Liver (tissue), 9 donors: ENCODE measurements around the gene PFKFB4. TPM values are rescaled to one million over a fixed set of nuclear protein-coding genes. Genes with fewer than 3 reads are reported as not detected.

Experiments used
- DNase-seq: peaks from one replicate; pipeline ENCODE4 v3.0.0-alpha.2; 2017; ENCODE audit warnings: low spot score
- H3K27ac ChIP-seq, 2 donors: one replicate each; pipeline ENCODE4 v1.7.0; 2013; ENCODE audit warnings: inconsistent platforms in 2 of 2, low read length in 2 of 2, control low read depth in 1 of 2, low read depth in 1 of 2, mild to moderate bottlenecking in 1 of 2
- H3K27me3 ChIP-seq, 4 donors: one replicate each; pipeline versions ENCODE4 v1.6.1 to v1.7.0; 2013; ENCODE audit warnings: low read length in 3 of 4, inconsistent platforms in 1 of 4, mild to moderate bottlenecking in 1 of 4, moderate library complexity in 1 of 4; ENCODE audit not compliant: control insufficient read depth in 4 of 4, insufficient read depth in 4 of 4
- H3K36me3 ChIP-seq, 4 donors: one replicate each; pipeline versions ENCODE4 v1.6.1 to v1.7.0; 2013; ENCODE audit warnings: low read length in 3 of 4, mild to moderate bottlenecking in 3 of 4, low read depth in 1 of 4, moderate library complexity in 1 of 4; ENCODE audit not compliant: control insufficient read depth in 4 of 4, insufficient read depth in 3 of 4
- H3K4me1 ChIP-seq, 4 donors: one replicate each; pipeline versions ENCODE4 v1.6.1 to v1.7.0; 2013; ENCODE audit warnings: low read length in 3 of 4, mild to moderate bottlenecking in 3 of 4, moderate library complexity in 1 of 4; ENCODE audit not compliant: control insufficient read depth in 4 of 4, insufficient read depth in 4 of 4
- H3K4me3 ChIP-seq, 3 donors: one replicate each; pipeline versions ENCODE4 v1.6.1 to v1.7.0; 2013; ENCODE audit warnings: low read length in 3 of 3, control low read depth in 1 of 3, low read depth in 1 of 3, mild to moderate bottlenecking in 1 of 3
- H3K9ac ChIP-seq, 2 donors: one replicate each; pipeline ENCODE4 v1.7.0; 2013; ENCODE audit warnings: low read length in 2 of 2, mild to moderate bottlenecking in 2 of 2, moderate library complexity in 2 of 2, control low read depth in 1 of 2, low read depth in 1 of 2
- H3K9me3 ChIP-seq, 4 donors: one replicate each; pipeline versions ENCODE4 v1.6.1 to v1.7.0; 2013; ENCODE audit warnings: low read length in 3 of 4; ENCODE audit not compliant: control insufficient read depth in 4 of 4
- ATF3 ChIP-seq: IDR thresholded peaks from 2 replicates; pipeline ENCODE4 v1.6.1; 2016; ENCODE audit warnings: antibody characterized with exemption
- EGR1 ChIP-seq, 2 donors: IDR thresholded peaks; 2 replicates each; pipeline ENCODE4 v1.6.1; 2016 to 2018; ENCODE audit warnings: antibody characterized with exemption in 2 of 2, low read depth in 2 of 2
- FOXA2 ChIP-seq: IDR thresholded peaks from 2 replicates; pipeline ENCODE4 v1.6.1; 2016; ENCODE audit warnings: antibody characterized with exemption
- GABPA ChIP-seq, 2 donors: IDR thresholded peaks in 1 of 2; conservative IDR thresholded peaks in 1 of 2; 2 replicates each; pipeline ENCODE4 v1.6.1; 2016; ENCODE audit warnings: antibody characterized with exemption in 2 of 2, mild to moderate bottlenecking in 1 of 2, moderate library complexity in 1 of 2
- HNF4A ChIP-seq, 2 donors: conservative IDR thresholded peaks; 2 replicates each; pipeline ENCODE4 v1.6.1; 2016; ENCODE audit warnings: antibody characterized with exemption in 2 of 2, mild to moderate bottlenecking in 2 of 2
- JUND ChIP-seq, 2 donors: IDR thresholded peaks; 2 replicates each; pipeline ENCODE4 v1.6.1; 2016; ENCODE audit warnings: antibody characterized with exemption in 2 of 2
- NR2F2 ChIP-seq: IDR thresholded peaks from 2 replicates; pipeline ENCODE4 v1.6.1; 2016; ENCODE audit warnings: antibody characterized with exemption
- RAD21 ChIP-seq, 2 donors: IDR thresholded peaks; 2 replicates each; pipeline ENCODE4 v1.6.1; 2016; ENCODE audit warnings: antibody characterized with exemption in 2 of 2, mild to moderate bottlenecking in 2 of 2
- REST ChIP-seq: IDR thresholded peaks from 2 replicates; pipeline ENCODE4 v1.6.1; 2016; ENCODE audit warnings: antibody characterized with exemption, mild to moderate bottlenecking
- SP1 ChIP-seq: IDR thresholded peaks from 2 replicates; pipeline ENCODE4 v1.6.1; 2018; ENCODE audit warnings: antibody characterized with exemption, mild to moderate bottlenecking
- TAF1 ChIP-seq: conservative IDR thresholded peaks from 2 replicates; pipeline ENCODE4 v1.6.1; 2016; ENCODE audit warnings: antibody characterized with exemption, mild to moderate bottlenecking
- YY1 ChIP-seq: IDR thresholded peaks from 2 replicates; pipeline ENCODE4 v1.6.1; 2016; ENCODE audit warnings: antibody characterized with exemption, mild to moderate bottlenecking
- ZBTB33 ChIP-seq: IDR thresholded peaks from 2 replicates; pipeline ENCODE4 v1.6.1; 2016; ENCODE audit warnings: antibody characterized with exemption
- WGBS: extraction: QIAGEN DNeasy Blood & Tissue Kit; methylation state at CpG from one replicate; pipeline ENCODE4 v1.1.7; 2013; 5-methylcytosine and 5-hydroxymethylcytosine counted together
- polyA plus RNA-seq, 2 donors: library from polyadenylated mRNA; stranded (reverse) in 1 of 2; unstranded in 1 of 2; fragments of 200-250 nt in 1 of 2; fragments of >200 nt in 1 of 2; fragmentation: Nextera tagmentation in 1 of 2; extraction: Ambion mirVana in 1 of 2; gene quantifications; one replicate each; pipeline versions ENCODE4 v1.2.1 to v1.2.3, GENCODE V29; 2013 to 2015
- total RNA-seq, 2 donors: library from RNA; depleted of rRNA; stranded (reverse); fragments of >200 nt; gene quantifications; one replicate each; pipeline ENCODE4 v1.2.3, GENCODE V29; 2014
- TF ChIP-seq, protein P1 (sequence below): IDR thresholded peaks from 2 replicates; pipeline ENCODE4 v1.6.1; 2016; ENCODE audit warnings: antibody characterized with exemption
- TF ChIP-seq, protein P2 (sequence below): fragments of 150-350 bp; IDR thresholded peaks from 2 replicates; pipeline ENCODE4 v1.5.1; 2017; ENCODE audit warnings: improper control_type of control experiment, low read depth, low read length; ENCODE audit not compliant: missing input control
- donor health status: healthy.
- donor health status: healthy.
- donor health status: healthy.
- donor health status: healthy.
- donor health status: healthy.

The PFKFB4 gene
- total and polyA plus RNA-seq, 4 donors = 0.46 to 5.3 (median 1.7) TPM

- no peak for DNase-seq
- H3K4me1 ChIP-seq = peaks cover 0 to 12% (median 8%) of the 10 kb centered on the region in 4 donors
- no peak overlapping the region for H3K27ac ChIP-seq
- H3K9me3 ChIP-seq = no peaks in the 10 kb centered on the region
- 95% methylated on average over 11 of the region's 11 CpGs for WGBS
- no peaks in the 10 kb centered on the region for H3K36me3 ChIP-seq
- no peak overlapping the region for H3K4me3 ChIP-seq
- TF ChIP-seq GABPA (IDR thresholded peaks at IDR 0.05 in 1 of 2, conservative IDR thresholded peaks at IDR 0.05 in 1 of 2) (no peak), FOXA2 (no peak), RAD21 (IDR thresholded peaks at IDR 0.05) (no peak), ZBTB33 (no peak), TAF1 (no peak), NR2F2 (no peak), SP1 (no peak)
- TF ChIP-seq, protein P1, sequence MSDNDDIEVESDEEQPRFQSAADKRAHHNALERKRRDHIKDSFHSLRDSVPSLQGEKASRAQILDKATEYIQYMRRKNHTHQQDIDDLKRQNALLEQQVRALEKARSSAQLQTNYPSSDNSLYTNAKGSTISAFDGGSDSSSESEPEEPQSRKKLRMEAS = no peak
- TF ChIP-seq, protein P2, sequence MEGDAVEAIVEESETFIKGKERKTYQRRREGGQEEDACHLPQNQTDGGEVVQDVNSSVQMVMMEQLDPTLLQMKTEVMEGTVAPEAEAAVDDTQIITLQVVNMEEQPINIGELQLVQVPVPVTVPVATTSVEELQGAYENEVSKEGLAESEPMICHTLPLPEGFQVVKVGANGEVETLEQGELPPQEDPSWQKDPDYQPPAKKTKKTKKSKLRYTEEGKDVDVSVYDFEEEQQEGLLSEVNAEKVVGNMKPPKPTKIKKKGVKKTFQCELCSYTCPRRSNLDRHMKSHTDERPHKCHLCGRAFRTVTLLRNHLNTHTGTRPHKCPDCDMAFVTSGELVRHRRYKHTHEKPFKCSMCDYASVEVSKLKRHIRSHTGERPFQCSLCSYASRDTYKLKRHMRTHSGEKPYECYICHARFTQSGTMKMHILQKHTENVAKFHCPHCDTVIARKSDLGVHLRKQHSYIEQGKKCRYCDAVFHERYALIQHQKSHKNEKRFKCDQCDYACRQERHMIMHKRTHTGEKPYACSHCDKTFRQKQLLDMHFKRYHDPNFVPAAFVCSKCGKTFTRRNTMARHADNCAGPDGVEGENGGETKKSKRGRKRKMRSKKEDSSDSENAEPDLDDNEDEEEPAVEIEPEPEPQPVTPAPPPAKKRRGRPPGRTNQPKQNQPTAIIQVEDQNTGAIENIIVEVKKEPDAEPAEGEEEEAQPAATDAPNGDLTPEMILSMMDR = no peak
- H3K9ac ChIP-seq = no peak overlapping the region
- no peaks in the 10 kb centered on the region for H3K27me3 ChIP-seq
Measured at GRCh38 chr3:48565186-48565585, 8.6 kb upstream of the PFKFB4 start.

- H3K4me1 ChIP-seq = peaks cover 0 to 17% (median 9%) of the 10 kb centered on the region in 4 donors
- no peaks in the 10 kb centered on the region for H3K27me3 ChIP-seq
- no peak overlapping the region for H3K4me3 ChIP-seq
- no peaks in the 10 kb centered on the region for H3K9me3 ChIP-seq
- no peaks in the 10 kb centered on the region for H3K36me3 ChIP-seq
- TF ChIP-seq YY1 = no peak
- no peak for TF ChIP-seq NR2F2
- no peak for TF ChIP-seq REST
- no peak for TF ChIP-seq SP1
- TF ChIP-seq FOXA2 = no peak
- no peak for TF ChIP-seq EGR1 (IDR thresholded peaks at IDR 0.05; ENCODE audit: low read depth in 2 of 2)
- no peak for TF ChIP-seq ATF3
- TF ChIP-seq TAF1 = no peak
- TF ChIP-seq HNF4A (conservative IDR thresholded peaks at IDR 0.05) = no peak
- TF ChIP-seq, protein P1 = no peak
- no peak for TF ChIP-seq JUND (IDR thresholded peaks at IDR 0.05)
- 91% methylated on average over 11 of the region's 11 CpGs for WGBS
- H3K9ac ChIP-seq = no peak overlapping the region
- DNase-seq = no peak
- no peak overlapping the region for H3K27ac ChIP-seq
Measured at GRCh38 chr3:48564667-48565066, 8.1 kb upstream of the PFKFB4 start.
